Stimulated activated CD4-positive, alpha-beta T cell treated with anti-CD3 and anti-CD28 coated beads, TNF-alpha, amount 100 ng/mL, for 24 hours (primary cell): Measurements from ENCODE around the gene CCM2.
"Not testable (repeated sequence)": the region's sequence is repeated elsewhere in the genome, so short reads cannot be mapped to it uniquely, and the experiment has no call there.

Source experiments
- DNase-seq, 3 experiments: peaks; one replicate each; pipeline ENCODE4 v3.0.0-alpha.2; 2020; ENCODE audit warnings: low read depth in 3 of 3

Gene CCM2

GRCh38 chr7:44999245-45000092, 532 bp upstream of the CCM2 start:
- peak; percentile 98 to 100 (median 99) for DNase-seq

- peak; percentile 55 to 73 (median 56) for DNase-seq
Measured at GRCh38 chr7:45001138-45001694, 1.2 kb downstream of the CCM2 start.

GRCh38 chr7:45001826-45002225, 1.8 kb downstream of the CCM2 start:
- DNase-seq, result no peak

GRCh38 chr7:45003789-45004188, 3.8 kb downstream of the CCM2 start:
- DNase-seq, result no peak

- DNase-seq, result no peak
Measured at GRCh38 chr7:45007106-45007505, 7.1 kb downstream of the CCM2 start.

- DNase-seq, result no peak
Measured at GRCh38 chr7:45007571-45008328, 7.7 kb downstream of the CCM2 start.

- DNase-seq, result no peak
Measured at GRCh38 chr7:45013465-45013967, 13.5 kb downstream of the CCM2 start.

- no peak for DNase-seq
Measured at GRCh38 chr7:45015313-45015712, 15.3 kb downstream of the CCM2 start.

GRCh38 chr7:45017253-45017652, 17.3 kb downstream of the CCM2 start:
- DNase-seq, result no peak

- DNase-seq, result no peak
Measured at GRCh38 chr7:45020915-45021314, 20.9 kb downstream of the CCM2 start.

GRCh38 chr7:45021604-45022296, 21.7 kb downstream of the CCM2 start:
- DNase-seq, result peak in 1 of 3 experiments; percentile 19

- DNase-seq, result no peak
Measured at GRCh38 chr7:45024126-45024744, 24.2 kb downstream of the CCM2 start.

- not testable (repeated sequence) for DNase-seq
Measured at GRCh38 chr7:45025473-45025872, 25.5 kb downstream of the CCM2 start.

GRCh38 chr7:45026013-45026412, 26.0 kb downstream of the CCM2 start:
- DNase-seq, result no peak

GRCh38 chr7:45026984-45027773, 27.2 kb downstream of the CCM2 start:
- DNase-seq, result peak in 1 of 3 experiments; percentile 14

GRCh38 chr7:45027774-45028114, 27.7 kb downstream of the CCM2 start:
- no peak for DNase-seq

- DNase-seq, result no peak
Measured at GRCh38 chr7:45028138-45028919, 28.3 kb downstream of the CCM2 start.

GRCh38 chr7:45028920-45029344, 28.9 kb downstream of the CCM2 start:
- DNase-seq, result no peak

- no peak for DNase-seq
Measured at GRCh38 chr7:45031829-45032228, 31.8 kb downstream of the CCM2 start.

- no peak for DNase-seq
Measured at GRCh38 chr7:45032421-45032820, 32.4 kb downstream of the CCM2 start.
